Measurements from ENCODE around the gene RECQL. TPM values are rescaled to one million over a fixed set of nuclear protein-coding genes. Genes with fewer than 3 reads are reported as not detected.

RECQL gene, protein sequence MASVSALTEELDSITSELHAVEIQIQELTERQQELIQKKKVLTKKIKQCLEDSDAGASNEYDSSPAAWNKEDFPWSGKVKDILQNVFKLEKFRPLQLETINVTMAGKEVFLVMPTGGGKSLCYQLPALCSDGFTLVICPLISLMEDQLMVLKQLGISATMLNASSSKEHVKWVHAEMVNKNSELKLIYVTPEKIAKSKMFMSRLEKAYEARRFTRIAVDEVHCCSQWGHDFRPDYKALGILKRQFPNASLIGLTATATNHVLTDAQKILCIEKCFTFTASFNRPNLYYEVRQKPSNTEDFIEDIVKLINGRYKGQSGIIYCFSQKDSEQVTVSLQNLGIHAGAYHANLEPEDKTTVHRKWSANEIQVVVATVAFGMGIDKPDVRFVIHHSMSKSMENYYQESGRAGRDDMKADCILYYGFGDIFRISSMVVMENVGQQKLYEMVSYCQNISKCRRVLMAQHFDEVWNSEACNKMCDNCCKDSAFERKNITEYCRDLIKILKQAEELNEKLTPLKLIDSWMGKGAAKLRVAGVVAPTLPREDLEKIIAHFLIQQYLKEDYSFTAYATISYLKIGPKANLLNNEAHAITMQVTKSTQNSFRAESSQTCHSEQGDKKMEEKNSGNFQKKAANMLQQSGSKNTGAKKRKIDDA
- 22.0 and 38.2 TPM in 2 replicates for total RNA-seq (2014; rRNA removed)
- Bru-seq, nascent RNA, result percentile 68 among the genes with signal in this experiment
- percentile 75 among the genes with signal in this experiment for BruChase-seq, experiment 1, labeled RNA remaining after a 6-hour chase
- percentile 67 among the genes with signal in this experiment for BruChase-seq, experiment 2, labeled RNA remaining after a 2-hour chase
- long read RNA-seq, transcript RECQL-203 (16 exons, 2,572 nt), result minor isoform, 19 of 107 reads
- long read RNA-seq, transcript RECQL-204 (15 exons, 3,702 nt), result major isoform, 32 of 107 reads
- long read RNA-seq, partial matches to known transcripts, result 7 of 107 reads
- long read RNA-seq, other reads (novel, unspliced or antisense), result 49 of 107 reads

- intact Hi-C loops (cut with micrococcal nuclease), result no loop called here
- ChIA-PET CTCF (interaction anchor here (0.5 to 0.6 kb wide), 2 partner anchors 154 to 622 kb away, joined by 3 to 4 read pairs; no protein-coding TSS in a partner anchor), POLR2A (ENCODE audit: unreplicated experiment) (interaction anchor here (0.6 kb wide), 1 partner anchor 208 kb away, joined by 3 read pairs; no protein-coding TSS in a partner anchor)
- TF ChIP-seq, protein P1, sequence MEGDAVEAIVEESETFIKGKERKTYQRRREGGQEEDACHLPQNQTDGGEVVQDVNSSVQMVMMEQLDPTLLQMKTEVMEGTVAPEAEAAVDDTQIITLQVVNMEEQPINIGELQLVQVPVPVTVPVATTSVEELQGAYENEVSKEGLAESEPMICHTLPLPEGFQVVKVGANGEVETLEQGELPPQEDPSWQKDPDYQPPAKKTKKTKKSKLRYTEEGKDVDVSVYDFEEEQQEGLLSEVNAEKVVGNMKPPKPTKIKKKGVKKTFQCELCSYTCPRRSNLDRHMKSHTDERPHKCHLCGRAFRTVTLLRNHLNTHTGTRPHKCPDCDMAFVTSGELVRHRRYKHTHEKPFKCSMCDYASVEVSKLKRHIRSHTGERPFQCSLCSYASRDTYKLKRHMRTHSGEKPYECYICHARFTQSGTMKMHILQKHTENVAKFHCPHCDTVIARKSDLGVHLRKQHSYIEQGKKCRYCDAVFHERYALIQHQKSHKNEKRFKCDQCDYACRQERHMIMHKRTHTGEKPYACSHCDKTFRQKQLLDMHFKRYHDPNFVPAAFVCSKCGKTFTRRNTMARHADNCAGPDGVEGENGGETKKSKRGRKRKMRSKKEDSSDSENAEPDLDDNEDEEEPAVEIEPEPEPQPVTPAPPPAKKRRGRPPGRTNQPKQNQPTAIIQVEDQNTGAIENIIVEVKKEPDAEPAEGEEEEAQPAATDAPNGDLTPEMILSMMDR (conservative IDR thresholded peaks at IDR 0.05; ENCODE audit: low read depth, low read length), result no peak
- Histone ChIP-seq H3K9me3 (ENCODE audit: low read length) (no peaks in the 10 kb centered on the region), H3K4me2 (ENCODE audit: low read length) (peak within 1 kb of the TSS; percentile 97), H3K79me2 (ENCODE audit: low read length) (peaks cover 67% of the 10 kb centered on the region), H3K9me2 (replicated peaks; ENCODE audit: low read length) (no peaks in the 10 kb centered on the region), H3K9ac (ENCODE audit: low read length) (peak within 1 kb of the TSS; percentile 97), H3K36me3 (ENCODE audit: low read depth, low read length) (peaks cover 6% of the 10 kb centered on the region; the same call in 1 of the 2 replicates), H3K27ac (ENCODE audit: low read length) (peak within 1 kb of the TSS; percentile 37), H2AFZ (ENCODE audit: low read length) (peak within 1 kb of the TSS; percentile 81), H3K4me1 (ENCODE audit: insufficient read depth, low read length) (peaks cover 19% of the 10 kb centered on the region), H3F3A (ENCODE audit: low read length, unreplicated experiment) (no peaks in the 10 kb centered on the region), H3K4me3 (ENCODE audit: low read length) (peak within 1 kb of the TSS; percentile 95), H3K27me3 (ENCODE audit: low read length) (no peaks in the 10 kb centered on the region), H4K20me1 (ENCODE audit: low read length) (peaks cover 26% of the 10 kb centered on the region)
- peak; percentile 95 for DNase-seq
- BruUV-seq (replicated peaks), result no TSS peak
- peak; percentile 92 for ATAC-seq
Measured at GRCh38 chr12:21501258-21502163, at the start of gene RECQL, which contains the start of gene GOLT1B. TSS of gene RECQL (minus strand) at chr12:21501635. CDS start at chr12:21499570, 2,065 bp downstream. TSS of gene GOLT1B (plus strand) at chr12:21501789. CDS start at chr12:21501924, 135 bp downstream.

DNA sequence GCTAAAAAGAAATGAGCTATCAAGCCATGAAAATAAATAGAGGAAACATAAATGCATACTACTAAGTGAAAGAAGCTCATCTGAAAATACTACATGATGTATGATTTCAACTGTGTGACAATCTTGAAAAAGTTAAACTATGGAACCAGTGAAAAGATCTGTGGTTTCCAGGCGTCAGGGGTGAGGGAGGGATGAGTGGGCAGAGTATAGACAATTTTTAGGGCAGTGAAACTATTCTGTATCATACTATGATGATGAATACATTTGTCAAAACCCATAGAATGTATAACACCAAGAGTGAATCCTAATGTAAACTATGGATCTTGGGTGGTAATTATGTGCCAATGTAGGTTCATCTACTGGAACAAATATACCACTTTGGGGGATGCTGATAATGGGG is 46.0 kb upstream of the RECQL start:
- Histone ChIP-seq H3K4me1 (ENCODE audit: insufficient read depth, low read length) (no peaks in the 10 kb centered on the region), H3K79me2 (ENCODE audit: low read length) (no peaks in the 10 kb centered on the region), H4K20me1 (ENCODE audit: low read length) (no peaks in the 10 kb centered on the region), H3K4me3 (ENCODE audit: low read length) (no peak overlapping the region), H3K27ac (ENCODE audit: low read length) (no peak overlapping the region), H3F3A (ENCODE audit: low read length, unreplicated experiment) (no peaks in the 10 kb centered on the region), H3K4me2 (ENCODE audit: low read length) (no peak overlapping the region), H2AFZ (ENCODE audit: low read length) (no peak overlapping the region), H3K9ac (ENCODE audit: low read length) (no peak overlapping the region), H3K9me2 (replicated peaks; ENCODE audit: low read length) (no peaks in the 10 kb centered on the region), H3K9me3 (ENCODE audit: low read length) (no peaks in the 10 kb centered on the region), H3K27me3 (ENCODE audit: low read length) (no peaks in the 10 kb centered on the region), H3K36me3 (ENCODE audit: low read depth, low read length) (no peaks in the 10 kb centered on the region)
- no peak for TF ChIP-seq EZH2phosphoT487 (IDR thresholded peaks at IDR 0.05; ENCODE audit: borderline replicate concordance, low read length)
- no peak for TF ChIP-seq EZH2 (IDR thresholded peaks at IDR 0.05; ENCODE audit: low read length, unreplicated experiment)
- TF ChIP-seq, protein P1 (conservative IDR thresholded peaks at IDR 0.05; ENCODE audit: low read depth, low read length), result no peak
- BruUV-seq (replicated peaks), result no TSS peak
- DNase-seq (no peak), ATAC-seq (no peak)
- CTCF ChIA-PET, result no interaction called here
- intact Hi-C loops (cut with micrococcal nuclease), result no loop called here
- POLR2A ChIA-PET (ENCODE audit: unreplicated experiment), result no interaction called here
